Measurements from ENCODE around the gene ASCC1.
"Not testable (repeated sequence)": the region's sequence is repeated elsewhere in the genome, so short reads cannot be mapped to it uniquely, and the experiment has no call there.

ASCC1 gene

GRCh38 chr10:72219235-72219814 lies 3.2 kb upstream of the ASCC1 start:
- no peak for DNase-seq

- DNase-seq = no peak
These were observed 2.6 kb upstream of the ASCC1 start for GRCh38 chr10:72218726-72219125.

DNA sequence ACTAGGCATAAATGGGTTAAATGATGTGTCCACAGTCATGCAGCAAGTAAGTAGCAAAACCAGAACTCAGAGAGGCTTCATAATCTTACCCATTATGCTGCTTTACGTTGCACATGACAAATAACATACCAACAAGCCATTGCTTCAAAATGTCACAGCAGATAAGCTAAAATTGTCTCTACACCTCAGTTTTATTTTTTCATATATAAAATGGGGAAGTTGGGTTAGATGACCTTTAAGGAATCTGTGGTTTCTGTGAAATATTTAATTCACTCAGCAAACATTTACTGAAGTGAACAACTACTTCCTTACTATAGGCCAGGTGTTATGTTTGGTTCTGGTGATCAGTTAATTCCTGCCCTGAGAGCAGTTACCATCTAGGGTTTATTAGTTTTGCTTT lies 2.2 kb upstream of the ASCC1 start:
- DNase-seq = no peak

GRCh38 chr10:72211832-72212231 lies 4.2 kb downstream of the ASCC1 start:
- not testable (repeated sequence) for DNase-seq

- DNase-seq = not testable (repeated sequence)
These were observed 4.7 kb downstream of the ASCC1 start for GRCh38 chr10:72211381-72211780.

DNA sequence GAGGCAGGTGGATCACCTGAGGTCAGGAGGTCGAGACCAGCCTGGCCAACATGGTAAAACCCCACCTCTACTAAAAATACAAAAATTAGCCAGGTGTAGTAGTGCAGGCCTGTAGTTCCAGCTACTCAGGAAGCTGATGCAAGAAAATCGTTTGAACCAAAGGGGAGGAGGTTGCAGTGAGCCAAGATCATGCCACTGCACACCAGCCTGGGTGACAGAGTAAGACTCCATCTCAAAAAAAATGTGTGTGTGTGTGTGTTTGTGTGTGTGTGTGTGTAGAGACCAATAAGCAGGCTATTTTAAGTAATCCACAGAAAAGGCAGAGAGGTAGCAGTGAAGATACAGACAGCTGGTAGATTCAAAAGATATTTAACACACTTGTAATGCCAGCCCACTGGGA lies 7.5 kb downstream of the ASCC1 start:
- DNase-seq = not testable (repeated sequence)

DNA sequence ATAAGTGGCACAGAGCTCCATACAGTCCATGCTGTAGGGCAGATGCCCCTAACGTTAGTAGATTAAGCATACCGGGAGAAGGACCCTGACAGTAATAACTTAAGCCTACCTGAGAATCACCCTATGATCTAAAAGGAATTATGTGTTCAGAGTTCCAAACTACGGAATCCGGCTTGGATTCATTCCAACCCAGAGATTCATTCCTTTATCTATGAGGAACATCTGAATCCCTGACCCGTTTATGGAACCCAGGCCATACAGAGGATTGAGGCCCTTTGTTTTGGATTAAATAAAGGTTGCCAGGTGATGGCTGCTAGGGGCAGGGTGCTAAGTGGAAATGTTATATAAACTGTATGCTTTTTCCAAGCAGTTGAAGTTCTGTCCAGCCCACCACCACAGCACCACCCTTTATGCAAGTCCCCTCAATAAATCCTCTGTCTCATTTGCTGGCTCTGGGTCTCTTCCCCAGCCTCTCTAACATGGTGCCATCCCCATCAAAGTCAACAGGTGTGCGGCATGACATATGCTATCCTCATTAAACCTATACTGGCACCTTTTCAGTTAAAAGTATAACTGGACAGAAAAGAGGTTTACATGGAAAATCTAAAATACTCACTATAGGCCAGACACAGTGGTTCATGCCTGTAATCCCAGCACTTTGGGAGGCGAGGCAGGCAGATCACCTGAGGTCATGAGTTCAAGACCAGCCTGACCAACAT lies 9.4 kb downstream of the ASCC1 start:
- no peak for DNase-seq

GRCh38 chr10:72204724-72205123 lies 11.4 kb downstream of the ASCC1 start:
- no peak for DNase-seq

- DNase-seq = no peak
These were observed 11.8 kb downstream of the ASCC1 start for GRCh38 chr10:72204296-72204695.

DNA sequence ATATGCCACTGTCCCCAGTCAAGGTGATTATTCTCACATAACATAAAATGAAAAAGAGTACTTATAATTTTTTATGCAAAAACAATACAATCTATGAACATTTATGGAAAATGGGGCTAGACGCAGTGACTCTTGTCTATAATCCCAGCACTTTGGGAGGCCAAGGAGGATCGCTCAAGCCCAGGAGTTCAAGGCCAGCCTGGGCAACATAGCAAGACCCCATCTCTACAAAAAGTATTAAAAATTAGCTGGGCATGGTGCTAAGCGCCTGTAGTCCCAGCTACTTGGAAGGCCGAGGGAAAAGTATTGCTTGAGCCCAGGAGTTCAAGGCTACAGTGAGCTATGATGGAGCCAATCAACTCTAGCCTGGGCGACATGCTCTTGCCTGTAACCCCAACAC lies 14.8 kb downstream of the ASCC1 start:
- DNase-seq = no peak

GRCh38 chr10:72200883-72201282 lies 15.2 kb downstream of the ASCC1 start:
- DNase-seq = no peak

DNA sequence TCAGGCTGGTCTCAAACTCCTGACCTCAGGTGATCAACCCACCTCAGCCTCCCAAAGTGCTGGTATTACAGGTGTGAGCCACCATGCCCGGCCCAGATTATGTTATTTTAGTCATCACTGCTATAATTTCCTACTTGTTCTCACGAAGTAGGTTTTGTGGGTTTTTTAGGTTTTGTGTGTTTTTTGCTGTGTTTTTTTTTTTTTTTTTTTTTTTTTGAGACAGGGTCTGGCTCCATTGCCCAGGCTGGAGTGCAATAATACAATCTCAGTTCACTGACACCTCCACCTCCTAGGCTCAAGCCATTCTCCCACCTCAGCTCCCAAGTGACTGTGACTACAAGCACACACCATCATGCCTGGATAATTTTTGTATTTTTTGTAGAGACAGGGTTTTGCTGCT lies 21.1 kb downstream of the ASCC1 start:
- no peak for DNase-seq

GRCh38 chr10:72186982-72187330 lies 29.1 kb downstream of the ASCC1 start:
- no peak for DNase-seq

- peak in 1 of 3 experiments; percentile 0 for DNase-seq
These were observed 29.7 kb downstream of the ASCC1 start for GRCh38 chr10:72186258-72186981.

- DNase-seq = no peak
These were observed 31.9 kb downstream of the ASCC1 start for GRCh38 chr10:72184156-72184555.

GRCh38 chr10:72177454-72177853 lies 38.6 kb downstream of the ASCC1 start:
- DNase-seq = no peak

- DNase-seq = no peak
These were observed 39.4 kb downstream of the ASCC1 start for GRCh38 chr10:72176701-72177100.

- DNase-seq = no peak
These were observed 40.9 kb downstream of the ASCC1 start for GRCh38 chr10:72175149-72175548.

- no peak for DNase-seq
These were observed 41.8 kb downstream of the ASCC1 start for GRCh38 chr10:72174297-72174662.

GRCh38 chr10:72173619-72174296 lies 42.3 kb downstream of the ASCC1 start:
- DNase-seq = no peak

- no peak for DNase-seq
These were observed 42.8 kb downstream of the ASCC1 start for GRCh38 chr10:72173262-72173618.

DNA sequence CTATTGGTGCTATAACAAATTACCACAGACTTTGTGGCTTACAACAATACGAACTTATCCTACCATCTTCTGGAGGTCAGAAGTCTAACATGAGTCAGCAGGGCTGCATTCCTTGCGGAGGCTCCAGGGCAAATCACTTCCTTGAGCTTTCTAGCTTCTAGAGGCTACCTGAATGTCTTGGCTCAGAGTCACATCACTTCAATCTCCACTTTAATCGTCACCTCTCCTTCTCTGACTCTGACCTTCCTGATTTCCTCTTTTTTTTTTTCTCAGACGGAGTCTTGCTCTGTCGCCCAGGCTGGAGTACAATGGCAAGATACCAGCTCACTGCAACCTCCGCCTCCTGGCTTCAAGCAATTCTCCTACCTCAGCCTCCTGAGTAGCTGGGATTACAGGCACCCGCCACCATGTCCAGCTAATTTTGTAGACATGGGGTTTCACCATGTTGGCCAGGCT lies 44.9 kb downstream of the ASCC1 start:
- no peak for DNase-seq

- no peak for DNase-seq
These were observed 45.3 kb downstream of the ASCC1 start for GRCh38 chr10:72170733-72171132.

- no peak for DNase-seq
These were observed 45.8 kb downstream of the ASCC1 start for GRCh38 chr10:72170263-72170662.

All from NCI-H1417 (cell line).